ENCODE measurements around the gene NOP9.

Gene NOP9

GRCh38 chr14:24261969-24262327 is 37.7 kb upstream of the NOP9 start:
- DNase-seq, result no peak

- no peak for DNase-seq
Observed at GRCh38 chr14:24262821-24263733, 36.6 kb upstream of the NOP9 start, which contains the start of gene TGM1. Gene TGM1 (minus strand): TSS chr14:24263177. CDS start chr14:24262352, 825 bp downstream.

- no peak for DNase-seq
Observed at GRCh38 chr14:24263848-24264247, 35.8 kb upstream of the NOP9 start.

- no peak for DNase-seq
Observed at GRCh38 chr14:24264298-24264697, 35.4 kb upstream of the NOP9 start.

GRCh38 chr14:24266344-24267244 is 33.1 kb upstream of the NOP9 start:
- DNase-seq, result no peak

GRCh38 chr14:24267516-24267915 is 32.1 kb upstream of the NOP9 start:
- no peak for DNase-seq

- DNase-seq, result no peak
Observed at GRCh38 chr14:24268225-24268624, 31.4 kb upstream of the NOP9 start.

- no peak for DNase-seq
Observed at GRCh38 chr14:24269368-24269767, 30.3 kb upstream of the NOP9 start.

- DNase-seq, result no peak
Observed at GRCh38 chr14:24269910-24270536, 29.6 kb upstream of the NOP9 start.

GRCh38 chr14:24270537-24271133 is 29.0 kb upstream of the NOP9 start:
- DNase-seq, result no peak

GRCh38 chr14:24271134-24271833 is 28.4 kb upstream of the NOP9 start, which contains the start of gene RABGGTA:
Gene RABGGTA (minus strand): TSS chr14:24271597. CDS start chr14:24271115, 482 bp downstream.
- peak; percentile 96 for DNase-seq

GRCh38 chr14:24271834-24272263 is 27.8 kb upstream of the NOP9 start:
- DNase-seq, result no peak

GRCh38 chr14:24272467-24272866 is 27.2 kb upstream of the NOP9 start:
- DNase-seq, result no peak

- DNase-seq, result no peak
Observed at GRCh38 chr14:24273422-24273998, 26.1 kb upstream of the NOP9 start.

GRCh38 chr14:24274101-24274543 is 25.5 kb upstream of the NOP9 start:
- no peak for DNase-seq

GRCh38 chr14:24277071-24277470 is 22.6 kb upstream of the NOP9 start:
- no peak for DNase-seq

GRCh38 chr14:24277606-24278321 is 21.9 kb upstream of the NOP9 start:
- no peak for DNase-seq

- DNase-seq, result no peak
Observed at GRCh38 chr14:24278424-24278823, 21.2 kb upstream of the NOP9 start.

- DNase-seq, result no peak
Observed at GRCh38 chr14:24279301-24280186, 20.1 kb upstream of the NOP9 start.

Measured in right kidney (tissue), 1 donor.